ENCODE results near the gene LAMB1.

Gene LAMB1

GRCh38 chr7:108007762-108008161 lies 4.8 kb upstream of the LAMB1 start:
- Histone ChIP-seq H3K36me3 (no peaks in the 10 kb centered on the region), H3K27ac (no peak overlapping the region)
- no peak for TF ChIP-seq CTCF (IDR thresholded peaks at IDR 0.05)

GRCh38 chr7:108007261-108007660 lies 4.3 kb upstream of the LAMB1 start:
- no peaks in the 10 kb centered on the region for H3K36me3 ChIP-seq
- H3K27ac ChIP-seq, result no peak overlapping the region
- H3K9me3 ChIP-seq, result no peaks in the 10 kb centered on the region
- peaks cover 94% of the 10 kb centered on the region for H3K27me3 ChIP-seq
- peaks cover 11 to 15% of the 10 kb centered on the region in 2 experiments for H3K4me1 ChIP-seq (ENCODE audit: control insufficient read depth in 1 of 2, insufficient read depth in 1 of 2, low read depth in 1 of 2, low read length in 1 of 2)
- no peak for TF ChIP-seq CTCF (IDR thresholded peaks at IDR 0.05)
- H3K4me3 ChIP-seq (ENCODE audit: low read depth in 1 of 2, low read length in 1 of 2), result no peak overlapping the region

More at GRCh38 chr7:108007762-108008161, 4.8 kb upstream of the LAMB1 start:
- H3K4me1 ChIP-seq (ENCODE audit: control insufficient read depth in 1 of 2, insufficient read depth in 1 of 2, low read depth in 1 of 2, low read length in 1 of 2), result peaks cover 6 to 10% of the 10 kb centered on the region in 2 experiments
- no peak overlapping the region for H3K4me3 ChIP-seq (ENCODE audit: low read depth in 1 of 2, low read length in 1 of 2)
- no peaks in the 10 kb centered on the region for H3K9me3 ChIP-seq
- peaks cover 94% of the 10 kb centered on the region for H3K27me3 ChIP-seq

- TF ChIP-seq CTCF (IDR thresholded peaks at IDR 0.05), result no peak
- peaks cover 100% of the 10 kb centered on the region for H3K27me3 ChIP-seq
- no peaks in the 10 kb centered on the region for H3K36me3 ChIP-seq
- H3K4me1 ChIP-seq (ENCODE audit: control insufficient read depth in 1 of 2, insufficient read depth in 1 of 2, low read depth in 1 of 2, low read length in 1 of 2), result peaks cover 23 to 26% of the 10 kb centered on the region in 2 experiments
- no peak overlapping the region for H3K27ac ChIP-seq
- no peaks in the 10 kb centered on the region for H3K9me3 ChIP-seq
- no peak overlapping the region for H3K4me3 ChIP-seq (ENCODE audit: low read depth in 1 of 2, low read length in 1 of 2)
Observed at GRCh38 chr7:108004220-108005142, 1.5 kb upstream of the LAMB1 start.

- peak overlapping the region; percentile 48 to 57 for H3K4me3 ChIP-seq (ENCODE audit: low read depth in 1 of 2, low read length in 1 of 2)
- H3K4me1 ChIP-seq (ENCODE audit: control insufficient read depth in 1 of 2, insufficient read depth in 1 of 2, low read depth in 1 of 2, low read length in 1 of 2), result peaks cover 23 to 26% of the 10 kb centered on the region in 2 experiments
- H3K36me3 ChIP-seq, result no peaks in the 10 kb centered on the region
- peaks cover 100% of the 10 kb centered on the region for H3K27me3 ChIP-seq
- no peak for TF ChIP-seq CTCF (IDR thresholded peaks at IDR 0.05)
- H3K27ac ChIP-seq, result no peak overlapping the region
- H3K9me3 ChIP-seq, result no peaks in the 10 kb centered on the region
Observed at GRCh38 chr7:108003599-108003935, 606 bp upstream of the LAMB1 start.

GRCh38 chr7:108001764-108002725 lies 916 bp downstream of the LAMB1 start:
- TF ChIP-seq CTCF (IDR thresholded peaks at IDR 0.05), result no peak
- H3K27me3 ChIP-seq, result peaks cover 100% of the 10 kb centered on the region
- no peaks in the 10 kb centered on the region for H3K36me3 ChIP-seq
- H3K4me1 ChIP-seq (ENCODE audit: control insufficient read depth in 1 of 2, insufficient read depth in 1 of 2, low read depth in 1 of 2, low read length in 1 of 2), result peaks cover 23 to 26% of the 10 kb centered on the region in 2 experiments
- no peak overlapping the region for H3K27ac ChIP-seq
- peak overlapping the region; percentile 48 to 57 for H3K4me3 ChIP-seq (ENCODE audit: low read depth in 1 of 2, low read length in 1 of 2)
- H3K9me3 ChIP-seq, result no peaks in the 10 kb centered on the region
